HFF-Myc (cell line): ENCODE measurements around the gene CPEB1.

Source experiments
- DNase-seq: peaks from one replicate; pipeline ENCODE4 v3.0.0-alpha.2; 2011; ENCODE audit warnings: low read depth; ENCODE audit errors: extremely low read depth
- H3K4me3 ChIP-seq: replicated peaks from 2 replicates; pipeline ENCODE4 v1.5.1; 2011; ENCODE audit warnings: low read depth, mild to moderate bottlenecking, control low read depth, low read length
- CTCF ChIP-seq: IDR thresholded peaks from 2 replicates; pipeline ENCODE4 v1.5.1; 2012; ENCODE audit warnings: mild to moderate bottlenecking, low read depth, low read length, control low read depth; ENCODE audit errors: missing control alignments

The CPEB1 gene

GRCh38 chr15:82567661-82568060, 79.5 kb downstream of the CPEB1 start:
- no peak overlapping the region for H3K4me3 ChIP-seq
- DNase-seq: no peak
- TF ChIP-seq CTCF: no peak

GRCh38 chr15:82566690-82567089, 80.5 kb downstream of the CPEB1 start:
- no peak for TF ChIP-seq CTCF
- H3K4me3 ChIP-seq: no peak overlapping the region
- DNase-seq: no peak

DNA sequence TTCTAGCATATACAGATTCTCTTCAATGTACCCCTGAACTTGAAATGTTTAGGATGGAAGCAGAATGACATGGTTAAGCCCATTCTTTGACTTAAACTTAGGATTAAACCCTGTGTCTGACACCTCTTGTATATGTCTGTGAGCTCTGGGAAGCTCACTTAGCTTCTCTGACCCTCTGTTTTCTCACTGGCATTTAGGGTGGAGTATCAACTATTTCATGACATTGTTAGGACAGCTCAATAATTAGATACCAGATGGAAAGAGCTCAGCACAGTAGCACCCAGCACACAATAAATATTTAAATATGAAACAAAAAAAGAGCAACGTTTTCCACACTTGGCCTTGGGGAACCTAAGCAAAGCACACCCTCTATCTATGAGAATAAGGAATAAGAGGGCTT, 88.7 kb downstream of the CPEB1 start:
- no peak overlapping the region for H3K4me3 ChIP-seq
- TF ChIP-seq CTCF: no peak
- DNase-seq: no peak

GRCh38 chr15:82556315-82557035, 90.7 kb downstream of the CPEB1 start:
- TF ChIP-seq CTCF: no peak
- DNase-seq: no peak
- H3K4me3 ChIP-seq: no peak overlapping the region

GRCh38 chr15:82554849-82555248, 92.3 kb downstream of the CPEB1 start:
- DNase-seq: no peak
- TF ChIP-seq CTCF: no peak
- H3K4me3 ChIP-seq: no peak overlapping the region

DNA sequence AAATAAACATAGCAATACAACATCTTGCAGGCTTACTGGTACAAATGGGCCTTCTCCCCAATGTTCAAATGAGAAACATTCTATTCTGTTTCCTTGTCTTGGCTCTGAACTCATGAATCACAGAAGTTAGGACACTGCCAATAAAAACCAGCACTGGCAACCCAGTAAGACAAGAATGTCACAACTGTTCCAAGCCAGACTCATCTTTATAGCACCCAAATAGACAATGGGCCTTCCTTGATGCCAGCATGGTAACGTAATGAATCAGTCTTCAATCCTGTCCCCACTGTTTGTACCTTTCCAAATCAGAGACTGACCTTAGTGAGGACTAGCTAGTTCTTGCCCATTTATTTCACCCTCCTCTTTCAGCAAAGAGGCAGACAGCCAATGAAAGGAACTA, 92.8 kb downstream of the CPEB1 start:
- DNase-seq: no peak
- TF ChIP-seq CTCF: no peak

GRCh38 chr15:82553846-82554245, 93.3 kb downstream of the CPEB1 start:
- no peak for TF ChIP-seq CTCF
- no peak for DNase-seq
- H3K4me3 ChIP-seq: no peak overlapping the region

More for the DNA sequence above, 92.8 kb downstream of the CPEB1 start:
- H3K4me3 ChIP-seq: no peak overlapping the region
